Motor neuron (in vitro differentiated cells): Measurements from ENCODE around the gene TSPAN13. TPM values are rescaled to one million over a fixed set of nuclear protein-coding genes. Genes with fewer than 3 reads are reported as not detected.
A peak's percentile ranks its signal among the peaks of the same experiment; 100 is the strongest.

ENCODE experiments used
- ATAC-seq, 8 experiments: fragments of 200-7000 bp; cut with Tn5 transposase; replicated peaks in 6 of 8; 2 replicates each; pipeline ENCODE4 v1.8.0; 2021; ENCODE audit warnings: mild to moderate bottlenecking in 8 of 8, moderate library complexity in 8 of 8
- H3K27ac ChIP-seq, 2 donors: fragments of 250-450 bp; sonication (Bioruptor Pico); 2 replicates each; pipeline ENCODE4 v1.9.0; 2021; ENCODE audit warnings: antibody characterized with exemption in 2 of 2, mild to moderate bottlenecking in 2 of 2, moderate library complexity in 1 of 2
- H3K4me1 ChIP-seq, 2 donors: fragments of 250-450 bp; sonication (Bioruptor Pico); replicated peaks in 1 of 2; 2 replicates each; pipeline ENCODE4 v1.6.1; 2021; ENCODE audit warnings: antibody characterized with exemption in 2 of 2, mild to moderate bottlenecking in 2 of 2, moderate library complexity in 1 of 2
- H3K4me3 ChIP-seq, 5 donors: fragments of 250-450 bp; sonication (Bioruptor Pico); 2 replicates each; pipeline ENCODE4 v1.9.0; 2021; ENCODE audit warnings: antibody characterized with exemption in 5 of 5, mild to moderate bottlenecking in 5 of 5, moderate library complexity in 4 of 5
- whole genome bisulfite sequencing, 10 experiments: fragments of 450-650 bp; shearing (Covaris generic); methylation state at CpG; one replicate each; pipeline ENCODE4 v1.0.0; 2022; 5-methylcytosine and 5-hydroxymethylcytosine counted together
- in situ Hi-C, 9 experiments: fragments of 400-800 bp; cut with MboI; loops; one replicate each; pipeline ENCODE4 v1.15.0; 2021; ENCODE audit warnings: low sequenced_read_pairs in 9 of 9, low pct_unique_long_range_greater_than_20kb in 2 of 9; ENCODE audit not compliant: unreplicated experiment in 9 of 9
- total RNA-seq, 8 experiments: library from RNA; unstranded; fragments of 300-600 nt; gene quantifications; 2 replicates each; pipeline versions ENCODE4 v1.2.3 to v1.2.4, GENCODE V29; 2022

Gene TSPAN13
- total RNA-seq, 8 experiments from 2014 or later = 0.51 to 99.1 (median 67.3) TPM

GRCh38 chr7:16727736-16728135 lies 25.8 kb upstream of the TSPAN13 start:
- WGBS, 10 experiments = 58 to 100% (median 92%) methylated on average over 2 to 4 of the region's 4 CpGs
- in situ Hi-C loops = no loop called here
- H3K4me1 ChIP-seq = no peaks in the 10 kb centered on the region
- peak in 3 of 8 experiments; percentile 26 to 59 (median 33) for ATAC-seq
- no peak overlapping the region for H3K27ac ChIP-seq
- no peak overlapping the region for H3K4me3 ChIP-seq

- Histone ChIP-seq H3K4me1 (no peaks in the 10 kb centered on the region), H3K4me3 (no peak overlapping the region), H3K27ac (no peak overlapping the region)
- ATAC-seq = peak in 2 of 8 experiments; percentile 48 to 49
- WGBS, 10 experiments = 69 to 93% (median 87%) methylated on average over 2 to 8 of the region's 10 CpGs; no CpG with 5 or more reads in 4 of the 10 experiments
- in situ Hi-C loops = no loop called here
Observed at GRCh38 chr7:16728811-16729210, 24.7 kb upstream of the TSPAN13 start.

- WGBS, 10 experiments = 61 to 100% (median 97%) methylated on average over 1 to 2 of the region's 2 CpGs
- Histone ChIP-seq H3K27ac (no peak overlapping the region), H3K4me3 (no peak overlapping the region), H3K4me1 (no peaks in the 10 kb centered on the region)
- in situ Hi-C loops = no loop called here
- no peak for ATAC-seq
Observed at GRCh38 chr7:16729541-16729940, 24.0 kb upstream of the TSPAN13 start.

GRCh38 chr7:16730937-16731336 lies 22.6 kb upstream of the TSPAN13 start:
- ATAC-seq = no peak
- WGBS, 10 experiments = 97 to 100% (median 100%) methylated on average over 1 to 3 of the region's 3 CpGs; no CpG with 5 or more reads in 4 of the 10 experiments
- in situ Hi-C loops = no loop called here
- no peak overlapping the region for H3K27ac ChIP-seq
- no peak overlapping the region for H3K4me3 ChIP-seq
- H3K4me1 ChIP-seq = peaks cover 6 to 7% of the 10 kb centered on the region in 2 donors

- ATAC-seq = no peak
- Histone ChIP-seq H3K4me3 (no peak overlapping the region), H3K4me1 (peaks cover 6 to 7% of the 10 kb centered on the region in 2 donors), H3K27ac (no peak overlapping the region)
- WGBS, 10 experiments = 92 to 100% (median 96%) methylated on average over 1 to 4 of the region's 4 CpGs
- in situ Hi-C loops = no loop called here
Observed at GRCh38 chr7:16732828-16733227, 20.7 kb upstream of the TSPAN13 start.

GRCh38 chr7:16734148-16734726 lies 19.3 kb upstream of the TSPAN13 start:
- H3K27ac ChIP-seq = no peak overlapping the region
- WGBS, 10 experiments = 71 to 94% (median 88%) methylated on average over 2 to 7 of the region's 7 CpGs
- no peak overlapping the region for H3K4me3 ChIP-seq
- in situ Hi-C loops = no loop called here
- peaks cover 6 to 7% of the 10 kb centered on the region in 2 donors for H3K4me1 ChIP-seq
- ATAC-seq = no peak

- Histone ChIP-seq H3K4me1 (peaks cover 6 to 7% of the 10 kb centered on the region in 2 donors), H3K27ac (no peak overlapping the region), H3K4me3 (no peak overlapping the region)
- WGBS, 10 experiments = 0 to 83% (median 40%) methylated on average over 1 to 4 of the region's 4 CpGs; no CpG with 5 or more reads in 2 of the 10 experiments
- peak in 3 of 8 experiments; percentile 25 to 55 (median 51) for ATAC-seq
- in situ Hi-C loops = no loop called here
Observed at GRCh38 chr7:16735020-16735419, 18.5 kb upstream of the TSPAN13 start.

- H3K27ac ChIP-seq = no peak overlapping the region
- WGBS, 10 experiments = 60 to 100% (median 80%) methylated on average over 1 to 5 of the region's 5 CpGs; no CpG with 5 or more reads in 1 of the 10 experiments
- in situ Hi-C loops = no loop called here
- no peak overlapping the region for H3K4me3 ChIP-seq
- no peak for ATAC-seq
- peaks cover 6 to 7% of the 10 kb centered on the region in 2 donors for H3K4me1 ChIP-seq
Observed at GRCh38 chr7:16738011-16738688, 15.4 kb upstream of the TSPAN13 start.

- in situ Hi-C loops = no loop called here
- WGBS, 10 experiments = 4 to 86% (median 66%) methylated on average over 2 to 6 of the region's 6 CpGs
- Histone ChIP-seq H3K27ac (no peak overlapping the region), H3K4me1 (peaks cover 4 to 5% of the 10 kb centered on the region in 2 donors), H3K4me3 (no peak overlapping the region)
- peak in 5 of 8 experiments; percentile 38 to 100 (median 61) for ATAC-seq
Observed at GRCh38 chr7:16739863-16740622, 13.5 kb upstream of the TSPAN13 start.

- H3K4me1 ChIP-seq = peaks cover 1 to 9% of the 10 kb centered on the region in 2 donors
- ATAC-seq = peak in 1 of 8 experiments; percentile 7
- in situ Hi-C loops = no loop called here
- WGBS, 10 experiments = 82 to 100% (median 93%) methylated on average over 1 to 3 of the region's 3 CpGs
- H3K27ac ChIP-seq = no peak overlapping the region
- no peak overlapping the region for H3K4me3 ChIP-seq
Observed at GRCh38 chr7:16740623-16740953, 13.0 kb upstream of the TSPAN13 start.

- in situ Hi-C loops = no loop called here
- Histone ChIP-seq H3K4me3 (no peak overlapping the region), H3K4me1 (peaks cover 2 to 10% of the 10 kb centered on the region in 2 donors), H3K27ac (no peak overlapping the region)
- ATAC-seq = no peak
- 60 to 100% (median 86%) methylated on average over 1 of the region's 1 CpG; no CpG with 5 or more reads in 3 of the 10 experiments for WGBS, 10 experiments
Observed at GRCh38 chr7:16740996-16741395, 12.6 kb upstream of the TSPAN13 start.

GRCh38 chr7:16741676-16742075 lies 11.9 kb upstream of the TSPAN13 start:
- no peak for ATAC-seq
- Histone ChIP-seq H3K4me1 (peaks cover 2 to 10% of the 10 kb centered on the region in 2 donors), H3K27ac (no peak overlapping the region), H3K4me3 (no peak overlapping the region)
- in situ Hi-C loops = no loop called here
- WGBS, 10 experiments = 100% methylated on average over 1 of the region's 1 CpG; no CpG with 5 or more reads in 9 of the 10 experiments

GRCh38 chr7:16742547-16742946 lies 11.0 kb upstream of the TSPAN13 start:
- Histone ChIP-seq H3K27ac (no peak overlapping the region), H3K4me1 (peaks cover 2 to 10% of the 10 kb centered on the region in 2 donors), H3K4me3 (no peak overlapping the region)
- in situ Hi-C loops = no loop called here
- 50 to 100% (median 93%) methylated on average over 2 to 3 of the region's 3 CpGs for WGBS, 10 experiments
- no peak for ATAC-seq
